Sigmoid colon (tissue), 7 donors: ENCODE results near the gene SEPTIN6. TPM values are rescaled to one million over a fixed set of nuclear protein-coding genes. Genes with fewer than 3 reads are reported as not detected.

Source experiments
- DNase-seq: peaks from one replicate; pipeline ENCODE4 v3.0.0-alpha.2; 2019
- H3K27ac ChIP-seq, 4 donors: fragments of 200-600 bp; sonication (generic); one replicate each; pipeline ENCODE4 v1.5.1; 2016 to 2019; ENCODE audit warnings: mild to moderate bottlenecking in 1 of 4
- H3K27me3 ChIP-seq, 3 donors: fragments of 200-600 bp; sonication (generic); one replicate each; pipeline ENCODE4 v1.5.1; 2019; ENCODE audit warnings: mild to moderate bottlenecking in 1 of 3
- H3K36me3 ChIP-seq, 4 donors: fragments of 200-600 bp; sonication (generic); one replicate each; pipeline ENCODE4 v1.5.1; 2016 to 2019
- H3K4me1 ChIP-seq, 4 donors: fragments of 200-600 bp; sonication (generic); one replicate each; pipeline ENCODE4 v1.5.1; 2017 to 2019
- H3K4me3 ChIP-seq, 4 donors: fragments of 200-600 bp; sonication (generic); one replicate each; pipeline ENCODE4 v1.5.1; 2017 to 2019; ENCODE audit warnings: mild to moderate bottlenecking in 2 of 4, moderate library complexity in 1 of 4
- H3K9me3 ChIP-seq, 4 donors: fragments of 200-600 bp in 3 of 4; sonication (generic) in 3 of 4; one replicate each; pipeline versions ENCODE4 v1.5.1 to v1.6.1; 2013 to 2019
- EP300 ChIP-seq, 4 donors: sonication (generic); formaldehyde crosslinking; IDR thresholded peaks; one replicate each; pipeline ENCODE4 v1.6.1; 2017; ENCODE audit warnings: antibody characterized with exemption in 4 of 4
- POLR2A ChIP-seq, 2 donors: fragments of 450-650 bp; IDR thresholded peaks; one replicate each; pipeline ENCODE4 v1.6.1; 2016; ENCODE audit warnings: antibody characterized with exemption in 2 of 2, mild to moderate bottlenecking in 2 of 2, moderate library complexity in 2 of 2
- POLR2AphosphoS5 ChIP-seq, 4 donors: sonication (generic); formaldehyde crosslinking; IDR thresholded peaks; one replicate each; pipeline ENCODE4 v1.6.1; 2017; ENCODE audit warnings: antibody characterized with exemption in 4 of 4
- WGBS, 2 donors: extraction: QIAGEN DNeasy Blood & Tissue Kit; methylation state at CpG; one replicate each; pipeline ENCODE4 v1.1.7; 2013; 5-methylcytosine and 5-hydroxymethylcytosine counted together
- intact Hi-C: fragments of 100-400 bp; cut with DNase I; formaldehyde crosslinking; loops from one replicate; pipeline ENCODE4 v1.15.1; 2023
- polyA plus RNA-seq, 3 donors: library from polyadenylated mRNA; stranded (reverse); fragments of 200-250 nt; gene quantifications; one replicate each; pipeline ENCODE4 v1.2.3, GENCODE V29; 2013
- total RNA-seq, 4 donors: library from RNA; depleted of rRNA; stranded (reverse); fragments of >200 nt; gene quantifications; one replicate each; pipeline ENCODE4 v1.1.0, GENCODE V29; 2016
- TF ChIP-seq, protein P1 (sequence below), 4 experiments: fragments of 450-650 bp in 3 of 4; fragments of 200-600 bp in 1 of 4; IDR thresholded peaks; one replicate each; pipeline ENCODE4 v1.5.1; 2016 to 2019; ENCODE audit warnings: antibody characterized with exemption in 4 of 4, mild to moderate bottlenecking in 3 of 4, moderate library complexity in 2 of 4
- donor health status: healthy with polysubstance abuse.
- donor health status: Bipolar disorder and iron deficiency.
- donor health status: healthy.

The SEPTIN6 gene
- total and polyA plus RNA-seq, 7 donors: 5.3 to 103 (median 48.2) TPM

DNA sequence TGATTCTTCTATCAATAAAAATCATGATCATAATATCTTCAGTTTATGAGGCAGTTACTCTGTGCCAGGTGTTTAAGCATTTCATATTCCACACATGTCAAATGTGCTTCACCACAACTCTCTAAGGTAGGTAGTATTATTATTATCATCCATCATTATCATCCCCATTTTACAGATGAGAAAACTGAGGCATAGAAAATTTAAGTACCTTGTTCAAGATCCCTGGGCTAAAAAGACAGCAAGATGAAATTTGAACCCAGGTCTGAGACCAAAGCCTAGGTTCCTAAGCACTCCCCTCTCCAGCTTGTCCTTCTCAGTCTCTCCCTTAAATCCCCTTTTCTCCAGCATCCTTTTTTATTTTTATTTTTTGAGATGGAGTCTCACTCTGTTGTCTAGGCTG, 33.4 kb downstream of the SEPTIN6 start:
- H3K27me3 ChIP-seq: no peaks in the 10 kb centered on the region
- peaks cover 0 to 5% (median 2%) of the 10 kb centered on the region in 4 donors for H3K4me1 ChIP-seq
- no peak for DNase-seq
- H3K27ac ChIP-seq: no peak overlapping the region
- TF ChIP-seq POLR2AphosphoS5 (IDR thresholded peaks at IDR 0.05): no peak
- TF ChIP-seq POLR2A (IDR thresholded peaks at IDR 0.05): no peak
- TF ChIP-seq, protein P1, sequence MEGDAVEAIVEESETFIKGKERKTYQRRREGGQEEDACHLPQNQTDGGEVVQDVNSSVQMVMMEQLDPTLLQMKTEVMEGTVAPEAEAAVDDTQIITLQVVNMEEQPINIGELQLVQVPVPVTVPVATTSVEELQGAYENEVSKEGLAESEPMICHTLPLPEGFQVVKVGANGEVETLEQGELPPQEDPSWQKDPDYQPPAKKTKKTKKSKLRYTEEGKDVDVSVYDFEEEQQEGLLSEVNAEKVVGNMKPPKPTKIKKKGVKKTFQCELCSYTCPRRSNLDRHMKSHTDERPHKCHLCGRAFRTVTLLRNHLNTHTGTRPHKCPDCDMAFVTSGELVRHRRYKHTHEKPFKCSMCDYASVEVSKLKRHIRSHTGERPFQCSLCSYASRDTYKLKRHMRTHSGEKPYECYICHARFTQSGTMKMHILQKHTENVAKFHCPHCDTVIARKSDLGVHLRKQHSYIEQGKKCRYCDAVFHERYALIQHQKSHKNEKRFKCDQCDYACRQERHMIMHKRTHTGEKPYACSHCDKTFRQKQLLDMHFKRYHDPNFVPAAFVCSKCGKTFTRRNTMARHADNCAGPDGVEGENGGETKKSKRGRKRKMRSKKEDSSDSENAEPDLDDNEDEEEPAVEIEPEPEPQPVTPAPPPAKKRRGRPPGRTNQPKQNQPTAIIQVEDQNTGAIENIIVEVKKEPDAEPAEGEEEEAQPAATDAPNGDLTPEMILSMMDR (IDR thresholded peaks at IDR 0.05): no peak
- TF ChIP-seq EP300 (IDR thresholded peaks at IDR 0.05): no peak
- intact Hi-C loops: no loop called here
- H3K9me3 ChIP-seq: no peaks in the 10 kb centered on the region
- no peak overlapping the region for H3K4me3 ChIP-seq
- H3K36me3 ChIP-seq: peaks cover 0 to 20% (median 2%) of the 10 kb centered on the region in 4 donors

DNA sequence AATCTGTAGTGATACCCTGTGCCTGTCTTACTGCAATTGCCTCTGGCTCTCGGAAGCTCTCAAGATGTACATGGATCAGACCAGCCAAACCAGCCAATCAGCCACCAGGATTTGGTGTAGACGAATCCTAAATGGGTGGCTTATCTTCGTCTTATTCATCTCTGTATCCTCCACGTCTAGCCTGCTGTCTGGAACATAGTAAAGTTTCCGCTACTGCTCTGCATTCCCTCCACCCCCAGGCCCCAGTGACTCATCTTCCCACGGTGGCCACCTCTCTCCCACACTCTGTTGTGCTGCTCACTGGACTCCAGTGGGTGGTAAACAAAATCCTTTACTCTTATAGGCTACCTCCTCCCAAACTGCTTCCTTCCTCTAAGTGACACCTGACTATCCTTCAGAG, 37.8 kb downstream of the SEPTIN6 start:
- intact Hi-C loops: loop anchor here (2.0 kb wide), 1 partner anchor 76 kb away; no protein-coding TSS in a partner anchor
- Histone ChIP-seq H3K9me3 (no peaks in the 10 kb centered on the region), H3K4me3 (no peak overlapping the region), H3K27me3 (no peaks in the 10 kb centered on the region), H3K36me3 (peaks cover 0 to 4% (median under 1%) of the 10 kb centered on the region in 4 donors), H3K27ac (peak overlapping the region in 3 of 4 donors; percentile 63 to 67 (median 66)), H3K4me1 (peaks cover 0 to 13% (median 5%) of the 10 kb centered on the region in 4 donors)
- WGBS, 2 donors: 62 to 74% methylated on average over 6 of the region's 6 CpGs
- no peak for TF ChIP-seq EP300 (IDR thresholded peaks at IDR 0.05)
- TF ChIP-seq, protein P1 (IDR thresholded peaks at IDR 0.05): no peak
- TF ChIP-seq POLR2AphosphoS5 (IDR thresholded peaks at IDR 0.05): no peak
- TF ChIP-seq POLR2A (IDR thresholded peaks at IDR 0.05): no peak
- no peak for DNase-seq

DNA sequence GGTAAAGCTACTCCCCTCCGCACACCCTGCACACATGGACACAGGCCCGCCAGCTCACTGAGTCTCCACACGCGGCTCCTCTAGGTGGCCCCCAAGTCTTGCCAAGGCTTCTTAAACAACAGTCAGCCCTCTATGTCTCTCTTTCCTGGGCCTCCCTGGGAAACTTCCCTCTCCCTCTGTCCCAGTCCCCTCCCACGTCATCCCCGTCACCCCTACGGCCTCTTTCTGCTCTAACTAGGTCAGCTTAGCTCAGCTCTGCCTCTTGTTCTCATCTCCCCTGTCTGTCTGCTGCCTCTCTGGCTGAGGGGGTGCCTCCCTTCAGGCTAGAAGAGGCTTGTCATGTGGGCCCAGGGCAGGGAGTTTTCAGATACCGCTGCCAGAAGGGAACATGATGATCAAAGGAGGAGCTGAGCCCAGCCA, 38.8 kb downstream of the SEPTIN6 start:
- intact Hi-C loops: loop anchor here (1.0 to 5.0 kb wide), 3 partner anchors 40 to 77 kb away; partner anchors contain the start of gene NKRF
- H3K4me3 ChIP-seq: no peak overlapping the region
- H3K27ac ChIP-seq: peak overlapping the region; percentile 52 to 67 (median 64)
- DNase-seq: peak; percentile 87
- TF ChIP-seq POLR2AphosphoS5 (IDR thresholded peaks at IDR 0.05) (peak in 2 of 4 donors; percentile 19 to 57), POLR2A (IDR thresholded peaks at IDR 0.05) (no peak), EP300 (IDR thresholded peaks at IDR 0.05) (no peak)
- TF ChIP-seq, protein P1 (IDR thresholded peaks at IDR 0.05): peak in 3 of 4 experiments; percentile 13 to 30 (median 29)
- peaks cover 0 to 10% (median 2%) of the 10 kb centered on the region in 4 donors for H3K36me3 ChIP-seq
- WGBS, 2 donors: 83 to 89% methylated on average over 8 of the region's 8 CpGs
- H3K4me1 ChIP-seq: peaks cover 0 to 13% (median 5%) of the 10 kb centered on the region in 4 donors
- no peaks in the 10 kb centered on the region for H3K27me3 ChIP-seq
- H3K9me3 ChIP-seq: no peaks in the 10 kb centered on the region

DNA sequence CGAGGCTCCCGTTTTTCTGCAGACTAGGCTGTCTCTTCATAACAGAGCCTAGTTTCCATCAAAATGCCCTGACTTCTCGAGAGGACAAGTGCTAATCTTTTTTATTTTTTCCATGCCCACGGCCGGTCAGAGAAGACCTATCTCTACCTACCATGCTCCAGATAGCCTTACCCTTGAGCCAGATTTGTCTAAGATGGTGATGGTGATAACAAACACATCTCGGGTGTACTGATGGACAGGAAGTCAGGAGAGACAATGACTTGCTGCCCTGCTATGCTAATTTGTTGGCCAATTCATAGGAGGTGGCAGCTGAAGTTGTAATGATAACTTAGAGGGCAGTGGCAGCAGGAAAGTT, 44.6 kb downstream of the SEPTIN6 start:
- Histone ChIP-seq H3K4me3 (no peak overlapping the region), H3K27me3 (no peaks in the 10 kb centered on the region), H3K4me1 (no peaks in the 10 kb centered on the region), H3K36me3 (peaks cover 0 to 21% (median 8%) of the 10 kb centered on the region in 4 donors), H3K27ac (no peak overlapping the region), H3K9me3 (no peaks in the 10 kb centered on the region)
- DNase-seq: no peak
- intact Hi-C loops: no loop called here
- TF ChIP-seq POLR2A (IDR thresholded peaks at IDR 0.05): no peak
- no peak for TF ChIP-seq POLR2AphosphoS5 (IDR thresholded peaks at IDR 0.05)
- TF ChIP-seq, protein P1 (IDR thresholded peaks at IDR 0.05): no peak
- TF ChIP-seq EP300 (IDR thresholded peaks at IDR 0.05): no peak
- WGBS, 2 donors: 76 to 89% methylated on average over 6 of the region's 6 CpGs
